ENCODE results near the gene ZMIZ2. TPM values are rescaled to one million over a fixed set of nuclear protein-coding genes. Genes with fewer than 3 reads are reported as not detected.

Gene ZMIZ2
- polyA plus RNA-seq, 1 donor (not counting 4 experiments of a cell fraction or from before 2014, with no cell fraction given), result 3.2 TPM

GRCh38 chr7:44767912-44768627 is 19.4 kb downstream of the ZMIZ2 start:
- Histone ChIP-seq H3K9me1 (ENCODE audit: control insufficient read depth, extremely low read depth, insufficient read depth, low read length) (no peaks in the 10 kb centered on the region), H3K4me2 (ENCODE audit: control insufficient read depth, extremely low read depth, insufficient read depth, low read depth, low read length) (no peak overlapping the region), H3K4me3 (ENCODE audit: control insufficient read depth in 2 of 3, extremely low read depth in 1 of 3, insufficient read depth in 2 of 3, low read depth in 1 of 3, low read length in 3 of 3) (no peak overlapping the region), H3K4me1 (ENCODE audit: control insufficient read depth, extremely low read depth, insufficient read depth, low read length) (peaks cover 22% of the 10 kb centered on the region), H4K20me1 (ENCODE audit: control insufficient read depth, extremely low read depth, insufficient read depth, low read length) (no peaks in the 10 kb centered on the region), H3K9ac (ENCODE audit: control insufficient read depth, extremely low read depth, insufficient read depth, low read length) (no peak overlapping the region), H3K36me3 (ENCODE audit: control insufficient read depth in 2 of 2, extremely low read depth in 1 of 2, insufficient read depth in 2 of 2, low read length in 2 of 2) (peaks cover 17 to 31% of the 10 kb centered on the region in 2 experiments), H3K9me3 (ENCODE audit: control insufficient read depth, low read depth, low read length) (no peaks in the 10 kb centered on the region), H2AFZ (ENCODE audit: control insufficient read depth, low read length) (no peak overlapping the region), H3K27me3 (ENCODE audit: control insufficient read depth, extremely low read depth, insufficient read depth, low read length) (no peaks in the 10 kb centered on the region), H3K79me2 (ENCODE audit: control insufficient read depth, insufficient read depth, low read length) (no peaks in the 10 kb centered on the region), H3K27ac (ENCODE audit: control insufficient read depth, insufficient read depth, low read length) (no peak overlapping the region)
- FAIRE-seq (no peak), DNase-seq (ENCODE audit: low read depth, low spot score) (no peak)
- no peak for TF ChIP-seq EZH2 (IDR thresholded peaks at IDR 0.05; ENCODE audit: low read length)
- TF ChIP-seq CTCF (optimal IDR thresholded peaks at IDR 0.05 in 1 of 3, IDR thresholded peaks at IDR 0.05 in 1 of 3, conservative IDR thresholded peaks at IDR 0.05 in 1 of 3; ENCODE audit: extremely low read depth in 1 of 3, insufficient read depth in 2 of 3, low read length in 3 of 3), result no peak
- dilution Hi-C loops (cut with MboI; ENCODE audit: extremely low pct_ligation_motif_present, low sequenced_read_pairs), result no loop called here

- Histone ChIP-seq H4K20me1 (ENCODE audit: control insufficient read depth, extremely low read depth, insufficient read depth, low read length) (no peaks in the 10 kb centered on the region), H3K79me2 (ENCODE audit: control insufficient read depth, insufficient read depth, low read length) (no peaks in the 10 kb centered on the region), H3K27ac (ENCODE audit: control insufficient read depth, insufficient read depth, low read length) (no peak overlapping the region), H3K4me1 (ENCODE audit: control insufficient read depth, extremely low read depth, insufficient read depth, low read length) (peaks cover 22% of the 10 kb centered on the region), H3K4me3 (ENCODE audit: control insufficient read depth in 2 of 3, extremely low read depth in 1 of 3, insufficient read depth in 2 of 3, low read depth in 1 of 3, low read length in 3 of 3) (no peak overlapping the region), H3K9me3 (ENCODE audit: control insufficient read depth, low read depth, low read length) (no peaks in the 10 kb centered on the region), H2AFZ (ENCODE audit: control insufficient read depth, low read length) (no peak overlapping the region), H3K27me3 (ENCODE audit: control insufficient read depth, extremely low read depth, insufficient read depth, low read length) (no peaks in the 10 kb centered on the region), H3K9ac (ENCODE audit: control insufficient read depth, extremely low read depth, insufficient read depth, low read length) (no peak overlapping the region), H3K36me3 (ENCODE audit: control insufficient read depth in 2 of 2, extremely low read depth in 1 of 2, insufficient read depth in 2 of 2, low read length in 2 of 2) (peaks cover 17 to 25% of the 10 kb centered on the region in 2 experiments), H3K9me1 (ENCODE audit: control insufficient read depth, extremely low read depth, insufficient read depth, low read length) (no peaks in the 10 kb centered on the region), H3K4me2 (ENCODE audit: control insufficient read depth, extremely low read depth, insufficient read depth, low read depth, low read length) (no peak overlapping the region)
- FAIRE-seq (no peak), DNase-seq (ENCODE audit: low read depth, low spot score) (no peak)
- dilution Hi-C loops (cut with MboI; ENCODE audit: extremely low pct_ligation_motif_present, low sequenced_read_pairs), result no loop called here
- TF ChIP-seq CTCF (optimal IDR thresholded peaks at IDR 0.05 in 1 of 3, IDR thresholded peaks at IDR 0.05 in 1 of 3, conservative IDR thresholded peaks at IDR 0.05 in 1 of 3; ENCODE audit: extremely low read depth in 1 of 3, insufficient read depth in 2 of 3, low read length in 3 of 3), result no peak
- no peak for TF ChIP-seq EZH2 (IDR thresholded peaks at IDR 0.05; ENCODE audit: low read length)
These were observed 20.2 kb downstream of the ZMIZ2 start for GRCh38 chr7:44768628-44769371.

Measured in keratinocyte (primary cell).